Brain pericyte (primary cell): Measurements from ENCODE around the gene JAG1.

Experiments used
- DNase-seq: peaks from one replicate; pipeline ENCODE4 v3.0.0-alpha.2; 2012; ENCODE audit warnings: low read depth, low spot score

JAG1 gene

DNA sequence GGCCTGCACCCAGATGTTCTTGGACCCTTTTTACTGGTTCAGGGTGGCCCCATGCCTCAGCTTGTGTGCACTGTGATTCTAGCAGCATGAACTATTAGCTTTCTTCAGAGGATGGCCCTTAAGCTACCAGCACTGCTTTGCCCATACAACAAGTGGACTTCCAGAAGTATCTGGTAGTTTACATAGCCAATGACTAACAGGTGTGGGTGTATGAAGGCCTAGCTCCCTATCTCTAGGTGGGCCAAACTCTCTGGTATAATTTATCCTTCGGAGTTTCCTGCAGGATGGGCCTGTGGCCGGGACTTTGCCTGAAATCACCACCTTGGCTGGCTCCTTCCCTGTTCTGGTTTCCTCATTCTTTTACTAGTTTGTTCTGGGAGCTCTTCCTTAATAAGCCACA is 26.1 kb upstream of the JAG1 start:
- DNase-seq, result no peak

- no peak for DNase-seq
Observed at GRCh38 chr20:10699489-10699888, 25.7 kb upstream of the JAG1 start.

- DNase-seq, result no peak
Observed at GRCh38 chr20:10696650-10697049, 22.9 kb upstream of the JAG1 start.

- no peak for DNase-seq
Observed at GRCh38 chr20:10689385-10689784, 15.6 kb upstream of the JAG1 start.

- no peak for DNase-seq
Observed at GRCh38 chr20:10687895-10688294, 14.1 kb upstream of the JAG1 start.

DNA sequence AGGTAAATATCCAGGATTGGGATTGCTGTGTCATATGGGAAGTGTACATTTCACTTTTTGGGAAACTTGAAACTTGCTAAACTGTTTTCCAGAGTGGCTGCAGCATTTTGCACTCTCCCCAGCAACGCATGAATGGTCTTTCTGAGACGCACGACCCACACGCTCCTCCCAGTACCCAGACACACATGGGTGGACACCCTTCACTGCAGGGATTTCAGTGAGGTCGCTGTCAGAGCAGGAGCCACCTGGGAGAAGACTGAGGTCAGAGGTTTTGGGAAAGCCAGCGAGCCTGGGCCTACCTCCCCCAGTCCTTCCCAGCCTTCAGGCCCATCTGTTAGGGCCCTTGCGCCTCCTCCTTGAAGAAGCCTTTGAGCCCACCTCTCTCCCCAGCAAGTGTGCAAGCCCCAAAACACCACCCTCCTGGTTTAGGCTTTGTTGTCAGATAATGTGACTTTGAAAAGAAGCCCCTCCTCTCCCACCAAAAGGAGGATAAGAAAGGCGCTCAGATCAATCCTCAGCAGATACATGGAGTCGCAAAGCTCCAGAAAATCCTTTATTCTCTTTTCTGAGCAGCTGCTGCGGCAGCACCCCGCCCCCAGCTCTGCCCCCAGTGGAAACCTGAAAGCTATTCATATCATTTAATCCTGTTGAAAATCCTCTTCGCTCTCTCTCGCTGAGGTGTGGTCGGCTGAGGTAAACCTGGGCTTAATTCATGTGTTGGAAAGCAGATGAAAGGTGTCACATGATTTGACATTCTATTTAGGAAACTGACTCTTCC is 12.7 kb upstream of the JAG1 start:
- DNase-seq, result no peak

DNA sequence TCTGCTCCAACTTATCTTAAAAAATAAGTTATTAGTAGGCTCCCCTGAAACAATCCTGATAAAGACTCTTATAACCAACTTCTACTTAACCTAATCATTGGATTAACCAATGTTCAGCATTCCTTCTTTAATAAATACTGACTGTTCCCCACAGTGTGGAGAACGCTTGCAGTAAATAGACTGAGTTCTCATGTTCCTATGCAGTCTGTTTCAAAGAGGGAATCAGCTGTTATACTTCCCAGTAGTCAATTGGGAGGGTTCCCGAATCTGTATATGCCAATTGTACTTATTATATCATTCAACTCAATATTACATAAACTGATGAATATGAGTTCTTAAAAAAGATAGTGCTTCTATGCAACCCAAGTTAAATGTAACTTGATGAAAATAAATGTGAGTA is 9.7 kb upstream of the JAG1 start:
- DNase-seq, result no peak

DNA sequence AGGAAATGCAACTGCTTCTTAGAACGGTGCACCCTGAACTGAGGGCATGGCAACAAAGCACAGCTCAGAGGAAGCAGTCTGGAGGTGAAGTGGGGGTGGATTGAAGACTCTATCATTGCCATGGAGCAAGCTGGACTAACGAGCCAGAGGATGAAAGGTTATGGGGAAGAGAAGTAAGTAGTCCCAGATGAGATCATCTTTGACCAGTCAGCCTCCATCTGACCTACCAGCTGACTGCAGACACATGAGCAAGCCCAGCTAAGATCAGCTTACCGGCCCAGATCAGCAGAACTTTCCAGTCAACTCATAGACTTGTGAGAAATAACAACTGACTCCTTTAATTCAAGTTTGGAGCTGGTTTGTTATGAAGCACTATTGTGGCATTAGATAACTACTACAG is 9.1 kb upstream of the JAG1 start:
- no peak for DNase-seq

- DNase-seq, result no peak
Observed at GRCh38 chr20:10681494-10681893, 7.7 kb upstream of the JAG1 start.

DNA sequence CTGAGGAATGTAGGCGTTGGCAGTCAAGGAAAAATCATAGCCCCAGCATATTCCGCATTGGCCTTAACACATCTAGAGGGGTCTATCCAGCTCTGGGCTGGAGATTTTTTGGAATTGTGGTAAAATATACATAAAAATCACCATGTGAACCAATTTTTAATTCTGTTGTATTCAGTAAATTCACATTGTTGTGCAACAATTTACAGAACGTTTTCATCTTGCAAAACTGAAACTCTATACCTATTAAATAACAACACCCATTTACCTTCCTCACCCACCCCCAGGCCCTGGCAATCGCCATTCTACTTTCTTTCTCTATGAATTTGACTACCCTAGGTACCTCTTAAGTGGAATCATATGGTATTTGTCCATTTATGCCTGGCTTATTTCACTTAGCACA is 6.8 kb upstream of the JAG1 start:
- DNase-seq, result no peak

GRCh38 chr20:10679269-10679668 is 5.5 kb upstream of the JAG1 start:
- DNase-seq, result no peak

DNA sequence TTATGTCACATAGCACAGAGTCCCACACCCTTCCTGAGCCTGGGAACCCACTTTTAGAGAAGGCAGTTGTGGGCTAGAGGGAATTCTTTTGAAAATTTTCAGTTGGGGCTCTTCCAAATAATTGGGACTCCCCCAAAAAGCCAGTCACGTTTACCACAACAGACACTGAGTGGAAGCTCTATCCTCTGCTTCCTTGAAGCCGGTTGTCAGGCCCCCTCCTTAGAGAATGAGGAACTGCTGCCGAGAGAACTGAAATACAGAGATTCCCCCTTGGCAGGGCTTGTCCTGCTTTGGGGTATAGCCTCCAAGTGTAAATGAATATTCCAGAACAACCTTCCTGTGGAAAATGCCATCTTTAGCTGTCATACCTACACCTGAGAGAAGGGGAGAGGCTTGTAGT is 2.7 kb upstream of the JAG1 start:
- DNase-seq, result no peak

DNA sequence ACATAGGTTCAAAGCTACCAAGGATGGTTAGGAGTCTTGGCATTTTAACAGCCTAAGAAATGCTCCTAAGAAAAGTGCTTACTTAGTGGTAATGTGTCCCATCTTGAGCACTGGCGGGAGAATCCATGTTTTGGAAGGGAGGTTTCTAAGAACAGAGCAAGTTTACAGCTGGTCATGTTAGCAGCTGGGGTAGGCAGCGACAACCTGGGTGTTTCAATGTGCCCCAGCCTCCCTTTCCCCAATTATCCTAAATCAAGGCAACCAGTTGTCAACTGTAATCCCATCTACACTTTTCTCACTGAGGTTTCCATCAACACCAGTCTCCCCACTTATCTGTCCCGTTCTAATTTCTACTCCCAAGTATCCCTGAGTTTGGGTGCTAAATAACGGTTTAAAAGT is 1.6 kb upstream of the JAG1 start:
- no peak for DNase-seq

DNA sequence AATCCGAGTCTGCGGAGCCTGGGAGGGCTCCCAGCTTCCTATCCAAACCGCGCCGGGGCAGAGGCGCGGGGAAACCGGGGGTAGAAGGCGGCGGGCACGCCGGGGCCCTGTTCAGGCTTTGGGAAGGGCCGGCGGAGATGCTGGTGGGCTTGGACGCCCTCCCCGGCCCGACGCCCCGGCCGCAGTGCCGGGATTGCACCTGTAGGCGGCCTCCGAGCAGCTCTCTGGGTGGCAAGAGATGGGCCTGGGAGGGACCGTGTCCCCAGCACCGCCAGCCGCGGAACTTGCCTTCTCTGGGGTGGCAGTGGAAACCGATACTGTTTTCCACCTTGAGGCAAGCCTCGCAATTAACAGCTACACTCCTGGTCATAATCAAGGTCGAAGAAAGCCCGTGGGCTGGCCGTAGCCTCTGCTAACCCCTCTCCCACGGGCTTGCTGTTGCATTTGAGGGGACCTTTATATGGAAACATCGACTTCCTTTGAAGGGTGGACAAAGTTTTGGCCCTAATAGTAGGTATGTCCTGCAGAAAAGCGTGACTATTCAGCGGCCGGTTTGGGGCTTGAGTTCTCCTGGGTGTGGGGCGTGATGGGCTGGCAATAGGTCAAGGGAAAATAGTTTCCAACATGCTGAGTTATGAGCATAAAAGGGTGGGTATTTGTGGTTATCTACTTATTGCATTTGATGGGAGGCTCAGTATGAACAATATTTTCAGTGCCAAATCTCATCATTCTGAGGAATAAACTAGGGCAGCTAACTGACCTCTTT is 1.1 kb upstream of the JAG1 start:
- no peak for DNase-seq

DNA sequence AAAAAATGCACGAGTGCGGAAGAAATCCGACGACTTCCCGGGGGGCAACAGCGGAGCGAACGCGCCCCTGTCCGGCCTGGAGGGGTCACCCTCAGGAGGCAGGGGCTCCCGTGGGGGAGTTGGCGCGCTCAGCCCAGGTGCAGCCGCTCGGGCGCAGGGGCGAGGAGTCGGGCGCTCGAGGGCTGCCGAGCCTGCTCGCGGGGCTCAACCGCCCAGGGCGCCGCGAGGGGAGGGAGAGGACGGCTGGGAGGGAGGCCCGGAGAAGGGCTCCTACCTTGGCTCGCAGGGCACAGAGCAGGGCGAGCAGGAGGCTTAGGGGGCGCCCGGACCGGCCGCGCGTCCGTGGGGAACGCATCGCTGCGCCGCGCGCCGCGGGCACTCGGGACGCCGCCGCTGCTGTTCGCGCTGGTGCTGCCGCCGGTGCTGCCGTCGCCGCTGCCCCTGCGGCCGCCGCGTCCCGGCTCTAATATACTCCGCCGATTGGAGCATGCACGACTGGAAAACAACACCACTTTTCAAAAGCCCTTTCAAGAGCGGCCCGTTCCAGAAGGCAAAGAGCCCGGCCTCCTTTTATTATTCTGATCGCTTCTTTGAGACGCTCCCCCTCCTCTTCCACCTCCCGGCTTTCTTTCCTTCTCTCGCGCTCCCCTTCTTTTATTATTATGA is 490 bp downstream of the JAG1 start:
- DNase-seq, result no peak

DNA sequence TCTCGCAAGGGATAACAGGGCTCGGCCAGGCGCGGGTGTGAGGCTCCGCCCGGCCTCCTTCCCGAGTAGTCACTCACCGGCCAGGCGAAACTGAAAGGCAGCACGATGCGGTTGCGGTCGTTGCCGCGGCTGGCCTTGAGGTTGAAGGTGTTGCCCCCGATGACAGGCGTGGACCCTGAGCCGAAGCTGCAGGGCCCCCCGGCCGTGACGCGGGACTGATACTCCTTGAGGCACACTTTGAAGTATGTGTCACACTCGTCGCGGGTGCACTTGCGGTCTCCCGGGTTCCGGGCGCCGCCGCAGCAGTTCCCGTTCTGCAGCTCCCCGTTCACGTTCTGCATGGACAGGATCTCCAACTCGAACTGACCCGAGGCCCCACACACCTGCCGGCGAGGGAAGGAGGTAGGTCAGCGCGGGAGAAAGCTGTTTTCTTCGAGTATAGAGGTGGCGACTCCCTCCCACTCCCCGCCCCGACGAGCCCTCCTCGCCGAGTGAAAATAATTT is 1.1 kb downstream of the JAG1 start:
- DNase-seq, result no peak

GRCh38 chr20:10671919-10672623 is 1.7 kb downstream of the JAG1 start:
- no peak for DNase-seq

DNA sequence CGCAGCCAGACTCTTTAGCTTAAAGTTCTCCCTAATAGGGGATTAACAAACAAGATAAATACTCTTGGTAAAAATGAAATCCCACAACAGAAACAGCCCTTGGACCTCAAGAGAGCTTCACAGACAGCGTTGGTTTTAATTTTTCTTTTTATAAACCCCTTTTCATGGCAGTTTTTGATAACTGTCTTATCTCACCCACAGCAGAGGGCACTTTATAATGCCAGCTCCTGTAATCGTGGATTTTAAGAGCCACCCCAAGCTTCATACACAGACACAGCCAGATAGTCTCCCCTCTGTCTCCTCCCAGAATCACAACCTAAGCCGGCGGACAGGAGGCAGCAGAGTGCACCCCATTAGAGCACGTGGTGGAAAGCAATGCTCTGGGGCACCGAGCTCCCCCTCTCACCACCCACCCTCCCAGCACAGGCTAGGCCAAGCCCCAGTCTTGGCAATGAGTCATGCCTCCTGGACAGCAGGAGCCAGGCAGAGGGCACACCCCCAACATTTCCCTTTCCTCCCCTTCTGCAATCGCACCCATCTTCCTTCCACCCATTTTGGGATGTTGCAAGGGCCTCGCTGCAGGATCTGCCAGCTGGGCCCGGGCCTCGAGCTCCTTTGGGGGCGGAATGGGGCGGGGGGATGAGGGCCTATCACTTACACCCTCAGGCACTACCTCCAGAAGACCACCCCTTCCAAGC is 2.4 kb downstream of the JAG1 start:
- peak; percentile 97 for DNase-seq

DNA sequence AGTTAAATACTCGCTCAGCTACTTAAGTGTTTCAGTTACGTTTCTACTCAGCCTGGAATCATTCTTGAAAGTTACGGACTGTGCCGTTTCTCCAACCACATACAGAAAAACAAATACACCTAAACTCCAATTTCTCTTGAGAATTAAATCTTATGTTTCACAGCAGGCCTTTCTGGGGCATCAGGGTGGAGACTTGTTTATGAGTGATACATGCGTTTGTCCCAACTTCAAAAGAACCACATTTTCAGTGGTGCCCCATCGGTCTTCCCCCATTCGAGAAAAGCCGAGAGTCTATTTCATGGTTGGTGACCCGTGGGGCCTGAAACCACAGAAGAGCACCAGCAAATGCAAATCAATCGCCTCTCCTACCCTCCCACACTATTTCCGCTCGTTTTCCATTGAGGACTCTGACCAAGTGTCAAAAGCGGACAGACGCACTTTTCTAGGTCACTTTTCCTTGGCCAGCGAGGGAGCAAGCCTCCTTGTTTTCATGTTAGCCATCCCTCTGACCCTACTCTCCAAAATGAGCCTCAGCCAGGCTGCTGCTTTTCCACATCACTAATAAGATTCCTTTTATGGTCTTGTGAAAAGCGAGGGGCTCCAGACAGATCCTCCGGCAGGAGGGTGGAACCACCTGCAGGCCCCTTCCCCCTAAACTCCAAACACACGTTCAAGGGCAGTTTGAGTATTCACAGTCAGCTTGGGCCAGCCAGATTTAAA is 3.1 kb downstream of the JAG1 start:
- DNase-seq, result no peak

DNA sequence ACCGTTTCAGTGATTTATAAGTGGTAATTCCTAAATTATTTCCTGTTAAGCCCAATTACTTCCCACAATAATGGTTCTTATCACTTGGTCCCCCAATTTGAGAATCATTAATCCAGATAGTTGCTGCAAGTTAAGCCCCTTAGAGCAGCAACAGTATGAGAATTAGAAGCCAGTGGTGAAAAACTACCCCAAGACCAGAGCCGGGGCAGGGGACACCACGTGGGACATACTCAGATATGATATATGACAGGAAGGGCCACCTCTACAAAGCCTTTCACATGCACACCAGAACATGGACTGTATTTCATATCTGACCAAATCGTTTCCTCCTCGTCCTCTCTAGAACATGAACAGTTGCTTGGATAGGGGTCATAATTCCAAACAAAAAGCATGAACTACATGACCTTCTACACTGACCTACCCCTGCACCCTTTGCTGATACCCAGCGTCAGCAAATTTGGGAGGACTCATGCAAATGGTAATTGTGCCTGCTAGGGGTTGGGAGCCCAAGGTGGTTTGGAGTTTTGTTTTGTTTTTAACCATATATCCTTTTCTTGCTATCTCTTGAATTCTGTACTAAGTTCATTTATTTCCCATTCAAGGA is 3.9 kb downstream of the JAG1 start:
- DNase-seq, result no peak
